NCI-H2107 treated with DMSO at 0.1 percent for 48 hours (cell line): ENCODE measurements around the gene CRLF2.
"Not testable (repeated sequence)": the region's sequence is repeated elsewhere in the genome, so short reads cannot be mapped to it uniquely, and the experiment has no call there.

Experiments used
- DNase-seq: peaks from one replicate; lab custom pipeline; 2025; ENCODE audit not compliant: unreplicated experiment; lab: John Stamatoyannopoulos, UW

The CRLF2 gene

DNA sequence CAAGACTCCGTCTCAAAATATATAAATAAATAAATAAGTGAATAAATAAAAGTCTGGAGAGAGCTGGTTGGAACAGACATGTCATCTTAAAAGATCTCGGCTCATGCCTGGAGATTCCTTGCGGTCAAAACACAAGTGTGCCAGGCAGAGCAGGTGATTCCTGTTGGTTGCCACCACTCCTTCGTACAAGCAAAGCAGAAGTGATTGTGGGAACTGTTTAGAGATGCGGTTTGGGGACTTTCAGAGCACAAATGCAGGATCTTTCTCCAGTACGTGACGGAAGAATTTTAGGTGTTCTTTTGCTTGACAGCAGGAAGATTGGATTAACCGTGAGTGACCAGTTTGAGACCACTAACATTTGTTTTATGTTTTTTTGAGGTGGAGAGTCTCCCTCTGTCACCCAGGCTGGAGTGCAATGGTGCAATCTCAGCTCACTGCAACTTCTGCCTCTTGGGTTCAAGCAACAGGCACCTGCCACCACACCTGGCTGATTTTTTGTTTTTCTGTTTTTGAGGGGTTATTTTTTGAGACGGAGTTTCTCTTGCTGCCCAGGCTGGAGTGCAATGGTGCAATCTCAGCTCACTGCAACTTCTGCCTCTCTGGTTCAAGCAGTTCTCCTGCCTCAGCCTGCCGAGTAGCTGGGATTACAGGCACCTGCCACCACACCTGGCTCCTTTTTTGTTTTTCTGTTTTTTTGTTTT, 2.8 kb upstream of the CRLF2 start:
- no peak for DNase-seq

- DNase-seq, result no peak
Measured at GRCh38 chrX:1213971-1214370, 1.5 kb upstream of the CRLF2 start.

GRCh38 chrX:1210844-1211243, 1.6 kb downstream of the CRLF2 start:
- no peak for DNase-seq

DNA sequence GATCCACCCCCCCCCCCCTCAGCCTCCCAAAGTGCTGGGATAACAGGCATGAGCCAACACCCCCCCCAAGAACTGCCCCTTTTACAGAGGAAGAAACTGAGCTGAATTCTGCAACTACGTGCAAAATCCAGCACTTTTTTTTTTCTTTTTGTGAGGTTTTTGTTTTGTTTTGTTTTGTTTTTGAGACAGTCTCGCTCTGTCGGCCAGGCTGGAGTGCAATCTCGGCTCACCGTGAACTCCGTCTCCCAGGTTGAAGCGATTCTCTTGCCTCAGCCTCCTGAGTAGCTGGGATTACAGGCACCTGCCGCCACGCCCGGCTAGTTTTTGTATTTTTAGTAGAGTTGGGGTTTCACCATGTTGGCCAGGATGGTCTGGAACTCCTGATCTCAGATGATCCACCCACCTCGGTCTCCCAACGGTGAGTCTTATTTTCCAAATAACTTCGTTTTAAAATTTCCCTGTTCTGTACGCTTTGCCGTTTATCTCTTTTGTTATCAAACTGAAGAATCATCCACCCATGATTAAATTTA, 4.9 kb downstream of the CRLF2 start:
- DNase-seq, result no peak

- DNase-seq, result no peak
Measured at GRCh38 chrX:1205681-1206611, 6.5 kb downstream of the CRLF2 start.

GRCh38 chrX:1202251-1202650, 10.2 kb downstream of the CRLF2 start:
- no peak for DNase-seq

GRCh38 chrX:1196436-1196835, 16.0 kb downstream of the CRLF2 start:
- no peak for DNase-seq

GRCh38 chrX:1192196-1192595, 20.3 kb downstream of the CRLF2 start:
- not testable (repeated sequence) for DNase-seq

GRCh38 chrX:1190596-1191145, 21.8 kb downstream of the CRLF2 start:
- no peak for DNase-seq

DNA sequence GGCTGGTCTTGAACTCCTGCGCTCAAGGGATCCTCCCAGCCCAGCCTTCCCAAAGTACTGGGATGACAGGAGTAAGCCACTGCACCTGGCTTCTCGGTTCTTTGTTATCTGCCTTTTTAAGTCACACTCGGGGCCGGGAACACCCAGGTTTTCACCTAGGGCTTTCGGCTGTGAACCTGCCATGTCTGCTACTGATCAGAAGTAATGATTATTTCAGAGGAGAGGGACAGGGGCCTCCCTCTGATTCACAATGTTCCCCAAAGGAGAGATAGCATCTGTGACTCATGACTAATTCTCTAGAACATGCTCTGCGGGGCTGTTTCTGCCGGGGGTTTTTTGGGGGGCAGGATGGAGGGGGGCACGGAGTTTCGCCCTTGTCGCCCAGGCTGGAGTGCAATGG, 26.9 kb downstream of the CRLF2 start:
- DNase-seq, result no peak

DNA sequence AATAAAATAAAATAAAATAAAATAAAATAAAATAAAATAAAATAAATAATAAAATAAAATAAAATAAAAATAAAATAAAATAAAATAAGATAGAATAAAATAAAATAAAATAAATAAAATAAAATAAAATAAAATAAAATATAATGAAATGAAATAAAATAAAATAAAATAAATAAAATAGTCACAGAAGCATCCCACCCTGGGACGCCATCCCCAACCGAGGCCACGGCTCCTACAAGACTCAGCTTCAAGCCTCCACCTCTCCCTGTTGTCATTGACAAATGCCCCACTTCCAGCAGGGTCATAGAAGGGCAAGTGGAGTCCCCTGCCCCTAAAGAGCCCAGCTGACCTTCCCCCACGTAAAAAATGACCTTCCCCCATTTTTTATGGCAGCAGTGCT, 30.2 kb downstream of the CRLF2 start:
- DNase-seq, result no peak

- DNase-seq, result not testable (repeated sequence)
Measured at GRCh38 chrX:1181661-1182060, 30.8 kb downstream of the CRLF2 start.

- no peak for DNase-seq
Measured at GRCh38 chrX:1181170-1181569, 31.3 kb downstream of the CRLF2 start.

GRCh38 chrX:1178580-1179057, 33.8 kb downstream of the CRLF2 start:
- no peak for DNase-seq

GRCh38 chrX:1176531-1177320, 35.7 kb downstream of the CRLF2 start:
- DNase-seq, result not testable (repeated sequence)

- DNase-seq, result not testable (repeated sequence)
Measured at GRCh38 chrX:1174609-1175545, 37.6 kb downstream of the CRLF2 start.

GRCh38 chrX:1173435-1173834, 39.0 kb downstream of the CRLF2 start:
- DNase-seq, result not testable (repeated sequence)

DNA sequence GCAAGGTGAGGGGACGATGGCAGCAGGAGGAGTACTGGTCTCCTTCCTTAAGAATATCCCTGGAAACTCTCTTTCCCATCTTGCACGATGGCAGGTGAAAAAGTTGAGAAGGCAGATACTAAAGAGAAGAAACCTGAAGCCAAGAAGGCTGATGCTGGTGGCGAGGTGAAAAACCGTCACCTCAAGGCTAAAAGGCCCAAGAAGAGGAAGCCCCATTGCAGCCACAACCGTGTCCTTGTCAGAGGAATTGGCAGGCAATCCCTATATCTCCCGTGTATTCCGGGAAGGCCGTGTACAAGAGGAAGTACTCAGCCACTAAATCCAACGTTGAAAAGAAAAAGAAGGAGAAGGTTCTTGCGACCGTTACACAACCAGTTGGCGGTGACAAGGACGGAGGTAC, 40.0 kb downstream of the CRLF2 start:
- DNase-seq, result no peak

DNA sequence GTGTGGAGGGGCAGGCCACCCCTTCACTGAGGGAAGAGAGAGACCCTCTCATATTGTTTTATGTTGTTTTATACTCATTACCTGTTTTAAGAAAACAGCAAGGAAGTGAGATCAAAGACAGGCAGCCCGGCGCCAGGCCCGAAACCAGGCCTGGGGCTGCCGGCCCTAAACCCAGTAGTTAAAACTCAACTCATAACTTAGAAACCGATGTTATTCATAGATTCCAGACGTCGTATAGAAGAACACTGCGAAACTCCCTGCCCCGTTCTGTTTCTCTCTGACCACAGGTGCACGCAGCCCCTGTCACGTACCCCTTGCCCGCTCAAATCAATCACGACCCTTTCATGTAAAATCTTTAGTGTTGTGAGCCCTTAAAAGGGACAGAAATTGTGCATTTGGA, 40.5 kb downstream of the CRLF2 start:
- not testable (repeated sequence) for DNase-seq

GRCh38 chrX:1170243-1170642, 42.2 kb downstream of the CRLF2 start:
- no peak for DNase-seq
